IPS-NIHi11 (cell line): ENCODE data around the gene CAV3.

Experiments
- DNase-seq: peaks from one replicate; pipeline ENCODE4 v3.0.0; 2012; ENCODE audit warnings: mixed read lengths, low spot score

CAV3 gene

DNA sequence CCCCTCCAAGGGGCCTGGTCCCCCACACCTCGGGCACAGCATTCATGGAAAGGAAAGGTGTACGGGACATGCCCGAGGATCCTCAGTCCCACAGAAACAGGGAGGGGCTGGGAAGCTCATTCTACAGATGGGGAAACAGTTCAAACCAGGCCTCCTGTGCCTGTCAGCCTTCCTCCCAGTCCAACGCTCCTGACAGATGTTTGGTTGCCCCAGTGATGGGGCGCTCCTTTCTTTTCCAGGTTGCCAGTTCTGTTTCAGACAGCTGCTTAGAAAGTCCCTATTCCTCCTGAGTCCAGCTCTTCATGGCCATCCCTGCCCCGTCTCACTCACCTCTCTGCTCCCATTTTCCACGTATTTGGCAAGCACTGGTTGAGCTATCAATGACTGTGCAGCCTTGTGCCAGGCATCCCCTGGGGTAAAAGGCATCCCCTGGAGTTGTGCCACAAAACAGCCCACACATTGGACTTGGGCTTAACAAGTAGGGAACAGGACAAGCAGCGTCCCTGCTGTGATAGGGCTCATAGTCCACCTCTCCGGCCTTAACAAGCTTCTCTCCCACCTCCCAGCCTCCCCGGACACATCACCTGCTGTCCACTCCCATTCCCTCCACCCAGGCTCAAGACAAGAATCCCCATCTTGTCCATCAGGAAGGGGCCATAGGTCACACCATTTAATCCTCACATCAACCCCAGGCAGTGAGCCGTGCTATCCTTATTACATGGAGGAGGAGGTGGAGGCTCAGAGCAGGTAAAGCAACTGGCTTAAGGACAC, 29.2 kb downstream of the CAV3 start:
- DNase-seq = no peak

GRCh38 chr3:8764528-8764927, 30.9 kb downstream of the CAV3 start:
- no peak for DNase-seq

DNA sequence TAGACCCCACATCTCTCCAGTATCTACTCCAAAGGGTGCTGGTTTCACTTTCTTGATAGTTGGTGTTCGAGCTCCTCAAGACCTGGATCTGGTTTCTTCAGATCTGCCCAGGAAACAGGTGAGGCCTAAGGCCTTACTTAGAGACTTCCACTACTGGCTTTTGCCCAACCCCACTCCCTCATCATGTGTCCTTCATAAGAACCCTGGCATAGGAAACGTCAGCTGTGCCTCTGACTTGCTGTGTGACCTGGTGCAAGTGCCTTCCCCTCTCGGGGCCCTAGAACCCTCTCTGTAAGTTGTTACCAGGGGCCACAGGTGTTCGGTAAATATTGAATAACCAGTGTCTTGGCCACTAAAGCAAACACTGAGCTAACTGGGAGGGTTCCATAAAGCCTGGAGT, 31.9 kb downstream of the CAV3 start:
- DNase-seq = no peak

GRCh38 chr3:8766148-8766547, 32.5 kb downstream of the CAV3 start:
- no peak for DNase-seq

GRCh38 chr3:8767256-8767666, 33.7 kb downstream of the CAV3 start:
- DNase-seq = no peak

DNA sequence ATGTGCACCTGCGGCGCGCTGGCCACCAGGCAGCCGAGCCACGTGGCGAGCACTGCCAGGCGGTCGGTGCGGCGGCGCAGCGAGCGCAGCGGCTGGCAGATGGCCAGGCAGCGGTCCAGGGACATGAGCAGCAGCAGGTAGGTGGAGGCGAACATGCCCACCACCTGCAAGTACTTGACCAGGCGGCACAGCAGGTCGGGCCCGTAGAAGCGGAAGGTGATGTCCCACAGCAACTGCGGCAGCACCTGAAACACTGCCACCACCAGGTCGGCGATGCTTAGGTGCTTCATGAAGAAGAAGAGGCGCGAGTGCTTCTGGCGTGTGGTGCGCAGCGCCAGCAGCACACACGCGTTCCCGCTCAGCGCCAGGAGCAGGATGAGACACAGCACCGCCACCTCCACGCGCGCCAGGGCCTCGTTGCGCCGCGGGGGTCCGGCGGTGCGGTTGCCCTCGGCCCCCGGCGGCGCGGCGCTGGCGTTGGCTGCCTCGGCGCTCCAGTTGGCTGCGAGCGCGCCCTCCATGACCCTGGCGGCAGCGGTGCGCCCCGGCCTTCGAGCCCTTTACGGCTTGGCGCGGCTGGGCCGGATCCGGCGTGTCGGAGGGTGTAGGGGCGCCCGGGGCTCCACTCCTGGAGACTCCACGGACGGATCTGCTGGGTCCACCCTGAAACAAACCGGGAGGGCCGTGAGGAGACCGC, 34.2 kb downstream of the CAV3 start:
- DNase-seq = peak; percentile 80

DNA sequence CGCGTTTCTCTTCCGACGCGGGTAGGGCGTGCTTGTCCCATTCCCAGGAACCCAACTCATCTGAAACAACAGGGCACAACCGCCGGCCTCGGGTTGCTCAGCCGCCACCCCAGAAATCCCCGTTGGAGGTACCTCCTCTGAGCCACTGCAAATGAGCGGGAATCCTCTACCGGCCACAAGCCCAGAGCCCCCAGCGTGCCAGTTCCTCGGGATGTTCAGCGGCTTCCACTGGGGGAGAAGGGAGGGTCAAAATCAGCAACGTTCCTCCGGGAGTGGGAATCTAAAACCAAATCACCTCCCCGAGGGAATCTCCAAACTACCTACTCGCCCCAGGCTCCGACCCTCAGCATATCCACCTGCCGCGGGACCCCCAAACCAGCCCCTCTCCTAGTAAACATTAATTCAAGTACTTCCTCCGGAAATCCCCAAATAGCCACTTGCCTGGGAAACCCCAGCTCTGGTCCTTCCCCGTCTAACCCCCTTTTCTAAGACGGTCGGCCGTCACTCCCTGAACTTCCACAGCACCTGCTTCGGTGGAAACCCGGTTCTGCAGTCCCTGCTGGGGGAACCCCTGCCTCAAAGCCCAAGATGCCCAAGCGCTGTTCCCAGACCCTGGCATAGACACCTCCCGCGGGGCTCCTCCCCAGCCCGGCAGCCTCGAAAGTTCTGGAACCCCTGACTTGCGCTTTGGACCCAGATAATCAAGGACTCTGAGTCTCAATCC, 34.9 kb downstream of the CAV3 start:
- DNase-seq = peak; percentile 30

- peak; percentile 95 for DNase-seq
Observed at GRCh38 chr3:8769088-8769822, 35.7 kb downstream of the CAV3 start, which contains the start of gene OXTR. Gene OXTR, minus strand, starts transcription at chr3:8769613. Its CDS starts 1,426 bp downstream, at chr3:8768187.

DNA sequence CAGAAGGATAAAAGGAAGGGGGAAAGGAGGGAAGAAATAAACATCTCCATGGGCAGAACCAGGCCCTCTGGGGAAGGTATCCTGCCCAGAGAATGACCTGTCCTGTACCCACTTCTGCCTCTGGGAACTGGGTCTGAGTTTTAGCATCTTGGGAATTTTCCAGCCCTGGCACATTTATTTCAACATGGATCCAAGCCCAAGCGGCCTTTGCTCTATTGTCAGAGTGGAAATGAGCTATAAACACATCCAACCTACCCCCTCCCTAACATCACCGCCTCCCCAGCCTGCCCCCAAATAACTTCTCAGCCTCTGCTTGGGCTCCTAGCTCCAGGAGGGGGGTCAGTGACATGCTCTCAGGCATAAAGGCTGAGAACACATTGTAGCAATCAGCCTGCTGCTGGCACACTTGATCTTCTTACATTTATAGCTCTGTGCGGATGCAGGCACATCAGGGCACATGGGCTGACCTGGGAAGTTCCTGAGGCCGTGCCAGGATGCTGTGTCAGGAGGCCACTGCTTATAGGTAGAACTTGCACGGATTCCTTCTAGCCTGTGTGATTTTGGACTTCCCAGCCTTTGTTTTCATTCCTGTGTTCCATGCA, 40.4 kb downstream of the CAV3 start:
- no peak for DNase-seq

GRCh38 chr3:8775181-8775580, 41.6 kb downstream of the CAV3 start:
- no peak for DNase-seq

- no peak for DNase-seq
Observed at GRCh38 chr3:8775602-8776001, 42.0 kb downstream of the CAV3 start.

DNA sequence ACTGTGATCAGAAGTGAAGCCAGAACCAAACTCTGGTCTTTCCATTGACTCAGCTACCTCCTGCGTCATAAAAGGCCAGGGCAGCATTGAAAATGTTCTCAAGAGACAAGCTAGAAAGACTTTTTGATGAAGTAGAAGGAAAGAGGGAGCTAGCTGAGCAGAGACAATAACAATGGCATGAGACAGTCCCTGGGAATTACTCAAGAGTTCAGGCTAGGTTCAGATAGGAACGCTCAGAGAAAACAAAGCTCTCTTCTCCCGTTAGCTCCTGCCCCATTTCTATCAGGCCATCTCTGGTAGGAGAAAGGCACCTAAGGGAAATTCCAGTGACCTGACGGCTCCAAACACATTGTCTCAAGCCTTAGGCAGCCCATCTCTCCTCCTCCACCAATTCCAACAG, 42.8 kb downstream of the CAV3 start:
- DNase-seq = no peak

DNA sequence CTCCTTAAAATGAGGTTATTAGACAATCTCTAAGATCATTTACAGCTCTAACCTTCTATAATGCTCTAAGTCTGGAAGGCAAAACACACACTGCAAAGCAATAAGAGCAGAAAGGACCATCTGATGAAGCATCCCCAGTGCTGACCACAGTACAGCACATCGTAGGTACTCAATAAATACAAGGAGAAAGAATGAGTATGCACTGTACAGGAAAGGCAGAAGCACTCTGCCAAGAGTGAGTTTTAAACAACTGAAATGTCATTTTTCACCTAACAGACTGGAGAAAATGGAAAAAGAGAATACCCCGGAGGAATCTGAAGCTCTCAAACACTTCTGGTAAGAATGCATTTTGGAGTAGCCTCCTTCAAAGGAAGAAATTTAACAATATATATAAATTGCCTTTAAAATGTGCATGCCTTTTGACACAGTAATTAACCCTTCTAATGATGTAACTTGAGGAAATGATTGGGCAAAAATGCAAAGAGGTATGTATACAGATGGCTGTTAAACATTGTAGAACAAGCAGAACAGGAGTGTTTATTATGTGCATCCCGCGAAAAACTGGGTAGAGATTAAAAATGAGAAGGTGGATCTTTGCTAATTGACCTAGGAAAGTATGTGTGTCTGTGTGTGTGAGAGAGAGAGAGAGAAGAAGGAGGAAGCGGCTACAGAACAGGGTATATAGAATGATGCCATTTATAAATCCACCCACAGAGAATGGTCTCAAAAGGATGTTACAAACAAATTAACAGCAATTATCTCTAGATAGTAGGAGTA, 43.8 kb downstream of the CAV3 start:
- DNase-seq = no peak

- DNase-seq = no peak
Observed at GRCh38 chr3:8777978-8778267, 44.3 kb downstream of the CAV3 start.

GRCh38 chr3:8778475-8778874, 44.9 kb downstream of the CAV3 start:
- no peak for DNase-seq

- no peak for DNase-seq
Observed at GRCh38 chr3:8780279-8780678, 46.7 kb downstream of the CAV3 start.

GRCh38 chr3:8784676-8785435, 51.3 kb downstream of the CAV3 start:
- DNase-seq = no peak

- DNase-seq = no peak
Observed at GRCh38 chr3:8790529-8790928, 56.9 kb downstream of the CAV3 start.

DNA sequence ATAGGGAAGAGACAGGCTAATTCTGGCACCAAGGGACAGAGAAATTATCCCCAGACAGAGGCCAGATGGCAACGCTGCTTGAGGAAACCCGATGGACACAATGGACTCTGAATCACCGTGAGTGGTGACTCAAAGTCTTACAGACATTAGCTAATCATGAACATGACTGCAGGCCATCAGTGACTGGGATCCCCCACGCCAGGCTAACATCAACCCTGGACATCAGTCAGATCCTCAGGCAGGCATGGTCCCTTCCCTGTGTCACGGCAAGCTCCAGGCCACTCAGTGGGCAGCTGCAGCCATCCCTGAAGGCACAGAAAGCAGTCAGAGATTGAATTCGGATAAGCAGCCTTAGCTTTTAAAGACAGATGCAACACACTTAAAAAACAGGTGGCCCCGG, 59.6 kb downstream of the CAV3 start:
- no peak for DNase-seq

DNA sequence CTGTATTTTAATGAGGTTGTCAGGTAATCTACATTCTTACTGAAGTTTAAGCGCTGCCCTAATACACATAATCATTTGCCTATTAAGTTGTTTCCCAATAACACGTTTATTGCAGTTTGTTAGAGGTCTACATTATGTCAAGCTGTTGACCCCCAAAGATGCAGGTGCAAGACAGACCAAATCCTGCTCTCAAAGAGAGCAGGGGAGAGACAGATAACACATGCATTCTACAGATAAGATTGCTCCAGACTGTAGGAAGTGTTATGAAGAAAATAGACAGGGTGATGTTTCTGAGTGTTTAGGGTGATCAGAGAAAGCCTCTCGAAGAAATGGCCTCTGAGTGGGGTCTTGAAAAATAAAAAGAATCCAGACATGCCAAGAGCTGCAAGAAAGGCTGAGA, 60.6 kb downstream of the CAV3 start:
- no peak for DNase-seq
